Endothelial cell of umbilical vein (primary cell): Measurements from ENCODE around the gene IL33. TPM values are rescaled to one million over a fixed set of nuclear protein-coding genes. Genes with fewer than 3 reads are reported as not detected.
A peak's percentile ranks its signal among the peaks of the same experiment; 100 is the strongest.

ENCODE experiments used
- BruUV-seq: library from RNA; stranded (reverse); fragments of 400-500 nt; replicated peaks from 2 replicates; lab custom pipeline; 2021; lab: Mats Ljungman, UMichigan
- CTCF ChIA-PET: fragments of 300-600, 350-600 bp; sonication (Branson Sonifier 250); formaldehyde crosslinking; loops from one replicate; lab custom pipeline; 2021; ENCODE audit warnings: antibody characterized with exemption, inconsistent platforms; lab: Charles Lee
- POLR2A ChIA-PET: fragments of 300-600, 350-600 bp; sonication (Branson Sonifier 250); formaldehyde crosslinking; loops from one replicate; lab custom pipeline; 2021; ENCODE audit warnings: antibody characterized with exemption, inconsistent platforms; lab: Charles Lee
- DNase-seq: peaks from one replicate; pipeline ENCODE4 v3.0.0-alpha.2; 2011; ENCODE audit warnings: low read depth, low spot score
- FAIRE-seq: peaks from 2 replicates; lab custom pipeline; 2011; peaks lifted over from hg19 to GRCh38; lab: Jason Lieb, UNC
- H2AFZ ChIP-seq: 2 replicates; pipeline ENCODE4 v1.6.0; 2012; ENCODE audit warnings: low read depth, low read length, control low read depth, inconsistent platforms
- H3K27ac ChIP-seq: 2 replicates; pipeline ENCODE4 v1.5.1; 2011; ENCODE audit warnings: low read depth, mild to moderate bottlenecking, control low read depth, low read length, moderate library complexity; ENCODE audit not compliant: insufficient read depth
- H3K27me3 ChIP-seq, 2 experiments: 2 replicates each; pipeline versions ENCODE4 v1.6.0 to v1.6.1; 2011; ENCODE audit warnings: low read length in 2 of 2, mixed read lengths in 1 of 2; ENCODE audit not compliant: control insufficient read depth in 2 of 2, insufficient read depth in 2 of 2
- H3K36me3 ChIP-seq, 2 experiments: 2 replicates in 1 of 2; 3 replicates in 1 of 2; pipeline ENCODE4 v1.5.1; 2011; ENCODE audit warnings: low read length in 2 of 2, mild to moderate bottlenecking in 1 of 2, moderate library complexity in 1 of 2; ENCODE audit not compliant: control insufficient read depth in 2 of 2, insufficient read depth in 2 of 2; ENCODE audit errors: extremely low read depth in 1 of 2
- H3K4me1 ChIP-seq: 3 replicates; pipeline ENCODE4 v1.5.1; 2011; ENCODE audit warnings: mild to moderate bottlenecking, low read length; ENCODE audit not compliant: control insufficient read depth, insufficient read depth; ENCODE audit errors: extremely low read depth
- H3K4me2 ChIP-seq: 2 replicates; pipeline ENCODE4 v1.6.1; 2011; ENCODE audit warnings: low read length, control low read depth, mixed read lengths; ENCODE audit not compliant: insufficient read depth
- H3K4me3 ChIP-seq, 3 experiments: fragments of 200-600 bp in 1 of 3; sonication (generic), shearing (Covaris generic) in 1 of 3; replicated peaks in 1 of 3; 2 replicates each; pipeline ENCODE4 v1.5.1; 2011 to 2016; ENCODE audit warnings: control low read depth in 3 of 3, low read length in 3 of 3, mild to moderate bottlenecking in 2 of 3, inconsistent platforms in 1 of 3, low read depth in 1 of 3, moderate library complexity in 1 of 3; ENCODE audit not compliant: insufficient read depth in 1 of 3
- H3K79me2 ChIP-seq: 2 replicates; pipeline ENCODE4 v1.6.0; 2012; ENCODE audit warnings: low read length, inconsistent platforms; ENCODE audit not compliant: control insufficient read depth, insufficient read depth
- H3K9ac ChIP-seq: replicated peaks from 2 replicates; pipeline ENCODE3; 2011; ENCODE audit warnings: low read length, control low read depth; ENCODE audit not compliant: insufficient read depth; ENCODE audit errors: extremely low read depth
- H3K9me1 ChIP-seq: replicated peaks from 3 replicates; pipeline ENCODE4 v1.6.0; 2011; ENCODE audit warnings: mild to moderate bottlenecking, low read length; ENCODE audit not compliant: control insufficient read depth, insufficient read depth; ENCODE audit errors: extremely low read depth
- H3K9me3 ChIP-seq: replicated peaks from 2 replicates; pipeline ENCODE4 v1.5.1; 2012; ENCODE audit warnings: low read length, inconsistent platforms; ENCODE audit not compliant: control insufficient read depth, insufficient read depth
- H4K20me1 ChIP-seq: replicated peaks from 2 replicates; pipeline ENCODE3; 2011; ENCODE audit warnings: mild to moderate bottlenecking, low read length; ENCODE audit not compliant: control insufficient read depth, insufficient read depth; ENCODE audit errors: extremely low read depth
- EZH2 ChIP-seq: IDR thresholded peaks from 2 replicates; pipeline ENCODE4 v1.6.1; 2012; ENCODE audit warnings: borderline replicate concordance, low read depth, mild to moderate bottlenecking, moderate library complexity, low read length, inconsistent platforms; ENCODE audit not compliant: severe bottlenecking
- FOS ChIP-seq: IDR thresholded peaks from 2 replicates; pipeline ENCODE4 v1.6.1; 2011; ENCODE audit warnings: mild to moderate bottlenecking, low read length, moderate library complexity, borderline replicate concordance; ENCODE audit not compliant: insufficient read depth
- GATA2 ChIP-seq: IDR thresholded peaks from 2 replicates; pipeline ENCODE4 v1.7.0; 2011; ENCODE audit warnings: low read depth, mild to moderate bottlenecking, moderate library complexity, mixed read lengths, low read length; ENCODE audit not compliant: insufficient read length, insufficient read depth
- JUN ChIP-seq: IDR thresholded peaks from 2 replicates; pipeline ENCODE4 v1.6.1; 2011; ENCODE audit warnings: borderline replicate concordance, low read depth; ENCODE audit not compliant: insufficient read length, insufficient read depth
- MYC ChIP-seq: IDR thresholded peaks from one replicate; pipeline ENCODE4 v1.6.1; 2011; ENCODE audit warnings: mild to moderate bottlenecking, low read depth, low read length
- POLR2A ChIP-seq: IDR thresholded peaks from 2 replicates; pipeline ENCODE4 v1.6.1; 2012; ENCODE audit warnings: low read depth, mild to moderate bottlenecking, control low read depth, low read length
- POLR2AphosphoS5 ChIP-seq: IDR thresholded peaks from 2 replicates; pipeline ENCODE4 v1.6.1; 2012; ENCODE audit warnings: low read depth, mild to moderate bottlenecking, control low read depth, low read length, moderate library complexity; ENCODE audit not compliant: insufficient read depth
- dilution Hi-C: fragments of 300-500 bp; cut with MboI; formaldehyde crosslinking; loops from one replicate; pipeline ENCODE4 v1.15.0; 2019; ENCODE audit warnings: low sequenced_read_pairs; ENCODE audit not compliant: extremely low pct_ligation_motif_present
- intact Hi-C: fragments of 100-400 bp; cut with micrococcal nuclease; formaldehyde crosslinking; loops from one replicate; pipeline ENCODE4 v1.10.0; 2022
- polyA plus RNA-seq, 4 experiments: library from polyadenylated mRNA; depleted of rRNA in 3 of 4; stranded (reverse) in 3 of 4; unstranded in 1 of 4; fragments of >200 nt; gene quantifications; 2 replicates each; pipeline versions ENCODE4 v1.2.1 to v1.2.3, GENCODE V29; 2011 to 2012; ENCODE audit warnings: missing spikeins in 1 of 4
- total RNA-seq: library from RNA; stranded (reverse); gene quantifications from 2 replicates; pipeline ENCODE4 v1.2.3, GENCODE V29; 2021
- TF ChIP-seq, protein P1 (sequence below): IDR thresholded peaks from 2 replicates; pipeline ENCODE4 v1.6.1; 2011; ENCODE audit not compliant: insufficient read depth, insufficient read length
- TF ChIP-seq, protein P2 (sequence below), 2 donors: IDR thresholded peaks; 1 replicate in 1 of 2; 2 replicates in 1 of 2; pipeline ENCODE4 v1.5.1; 2011; ENCODE audit warnings: low read length in 2 of 2, mild to moderate bottlenecking in 2 of 2, moderate library complexity in 2 of 2, control low read depth in 1 of 2, inconsistent platforms in 1 of 2, low read depth in 1 of 2; ENCODE audit not compliant: insufficient read depth in 1 of 2; ENCODE audit errors: extremely low read depth in 1 of 2

IL33 gene
- total and polyA plus RNA-seq, 2 donors (not counting 3 experiments of a cell fraction or from before 2014, with no cell fraction given): 8.7 to 13.8 TPM

DNA sequence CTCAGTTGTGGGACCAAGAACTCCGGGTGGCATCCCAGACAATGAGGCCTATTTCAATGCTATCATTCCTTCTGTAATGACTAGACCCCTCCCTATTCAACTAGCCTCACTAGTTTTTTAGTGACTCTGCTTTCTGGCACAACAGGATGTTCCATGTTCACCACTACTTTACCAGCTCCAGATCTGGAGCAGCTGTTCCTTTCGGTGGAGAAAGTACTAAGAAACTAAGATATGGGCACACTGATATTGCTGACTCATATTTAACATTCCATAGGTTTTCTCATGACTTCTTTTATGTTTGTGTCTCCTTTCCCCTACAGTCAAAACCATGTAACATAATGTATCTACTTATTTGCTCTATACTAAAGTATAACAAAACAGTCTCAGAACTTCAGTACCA is 24.1 kb downstream of the IL33 start:
- H3K36me3 ChIP-seq: peaks cover 0 to 2% of the 10 kb centered on the region in 2 experiments
- no peak overlapping the region for H3K27ac ChIP-seq
- DNase-seq (no peak), FAIRE-seq (no peak)
- no peaks in the 10 kb centered on the region for H3K79me2 ChIP-seq
- dilution Hi-C loops (no loop called here), intact Hi-C loops (no loop called here)
- ChIA-PET POLR2A (no interaction called here), CTCF (interaction anchor here (0.9 to 1.4 kb wide), 3 partner anchors 9 to 67 kb away, joined by 3 to 7 read pairs (median 5); no protein-coding TSS in a partner anchor)
- H3K4me1 ChIP-seq: no peaks in the 10 kb centered on the region
- no peaks in the 10 kb centered on the region for H3K9me1 ChIP-seq
- no peak overlapping the region for H3K4me3 ChIP-seq
- H2AFZ ChIP-seq: peak overlapping the region; percentile 26
- no TSS peak for BruUV-seq
- no peaks in the 10 kb centered on the region for H4K20me1 ChIP-seq
- no peaks in the 10 kb centered on the region for H3K9me3 ChIP-seq
- H3K27me3 ChIP-seq: no peaks in the 10 kb centered on the region
- H3K4me2 ChIP-seq: no peak overlapping the region
- no peak for TF ChIP-seq JUN
- TF ChIP-seq, protein P1, sequence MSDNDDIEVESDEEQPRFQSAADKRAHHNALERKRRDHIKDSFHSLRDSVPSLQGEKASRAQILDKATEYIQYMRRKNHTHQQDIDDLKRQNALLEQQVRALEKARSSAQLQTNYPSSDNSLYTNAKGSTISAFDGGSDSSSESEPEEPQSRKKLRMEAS: no peak
- TF ChIP-seq, protein P2, sequence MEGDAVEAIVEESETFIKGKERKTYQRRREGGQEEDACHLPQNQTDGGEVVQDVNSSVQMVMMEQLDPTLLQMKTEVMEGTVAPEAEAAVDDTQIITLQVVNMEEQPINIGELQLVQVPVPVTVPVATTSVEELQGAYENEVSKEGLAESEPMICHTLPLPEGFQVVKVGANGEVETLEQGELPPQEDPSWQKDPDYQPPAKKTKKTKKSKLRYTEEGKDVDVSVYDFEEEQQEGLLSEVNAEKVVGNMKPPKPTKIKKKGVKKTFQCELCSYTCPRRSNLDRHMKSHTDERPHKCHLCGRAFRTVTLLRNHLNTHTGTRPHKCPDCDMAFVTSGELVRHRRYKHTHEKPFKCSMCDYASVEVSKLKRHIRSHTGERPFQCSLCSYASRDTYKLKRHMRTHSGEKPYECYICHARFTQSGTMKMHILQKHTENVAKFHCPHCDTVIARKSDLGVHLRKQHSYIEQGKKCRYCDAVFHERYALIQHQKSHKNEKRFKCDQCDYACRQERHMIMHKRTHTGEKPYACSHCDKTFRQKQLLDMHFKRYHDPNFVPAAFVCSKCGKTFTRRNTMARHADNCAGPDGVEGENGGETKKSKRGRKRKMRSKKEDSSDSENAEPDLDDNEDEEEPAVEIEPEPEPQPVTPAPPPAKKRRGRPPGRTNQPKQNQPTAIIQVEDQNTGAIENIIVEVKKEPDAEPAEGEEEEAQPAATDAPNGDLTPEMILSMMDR (IDR thresholded peaks at IDR 0.05; ENCODE audit: extremely low read depth in 1 of 2, insufficient read depth in 1 of 2, low read depth in 1 of 2, low read length in 2 of 2): no peak
- no peak for TF ChIP-seq EZH2
- TF ChIP-seq GATA2: no peak
- no peak for TF ChIP-seq MYC
- TF ChIP-seq POLR2A: no peak
- TF ChIP-seq POLR2AphosphoS5: no peak
- TF ChIP-seq FOS: no peak
- no peak overlapping the region for H3K9ac ChIP-seq
